OCI-LY7 (cell line): ENCODE results near the gene HOGA1.

Experiments
- CTCF ChIP-seq: fragments of 200-600 bp; sonication (generic); conservative IDR thresholded peaks from 2 replicates; pipeline ENCODE4 v1.5.1; 2014; ENCODE audit warnings: mild to moderate bottlenecking, antibody characterized with exemption, low read length, moderate library complexity, mixed read lengths
- EZH2phosphoT487 ChIP-seq: fragments of 200-600 bp; sonication (generic); IDR thresholded peaks from 2 replicates; pipeline ENCODE4 v1.6.1; 2018; ENCODE audit warnings: low read depth, borderline replicate concordance, mild to moderate bottlenecking, mixed run types, antibody characterized with exemption, low read length, moderate library complexity, mixed read lengths

- TF ChIP-seq EZH2phosphoT487 = no peak
- no peak for TF ChIP-seq CTCF
Observed at GRCh38 chr10:97623277-97623676, 39.1 kb downstream of the HOGA1 start.
